ENCODE results near the gene CPZ.

GRCh38 chr4:8589336-8589735, 3.2 kb upstream of the CPZ start:
- TF ChIP-seq TAF1 (IDR thresholded peaks at IDR 0.05; ENCODE audit: low read depth, low read length) = no peak
- TF ChIP-seq POLR2A (IDR thresholded peaks at IDR 0.05; ENCODE audit: low read depth, low read length) = no peak
- no peak for TF ChIP-seq PAX5 (IDR thresholded peaks at IDR 0.05; ENCODE audit: insufficient read depth, low read length, severe bottlenecking)
